Panc1 (cell line): ENCODE measurements around the gene HADHA. TPM values are rescaled to one million over a fixed set of nuclear protein-coding genes. Genes with fewer than 3 reads are reported as not detected.

Experiments
- ATAC-seq: fragments of 200-7000 bp; cut with Tn5 transposase; 2 replicates; pipeline ENCODE4 v1.9.1; 2020; ENCODE audit warnings: mild to moderate bottlenecking, moderate library complexity
- BruUV-seq: library from RNA; stranded (reverse); fragments of 400-500 nt; replicated peaks from 2 replicates; lab custom pipeline; 2021; lab: Mats Ljungman, UMichigan
- CTCF ChIA-PET: fragments of 300-600 bp; sonication (Branson Sonifier 250); formaldehyde crosslinking; loops from one replicate; lab custom pipeline; 2022; ENCODE audit warnings: antibody characterized with exemption; lab: Charles Lee
- POLR2A ChIA-PET: fragments of 300-600 bp; sonication (Branson Sonifier 250); formaldehyde crosslinking; loops from one replicate; lab custom pipeline; 2022; ENCODE audit warnings: antibody characterized with exemption; lab: Charles Lee
- DNase-seq: peaks from one replicate; pipeline ENCODE4 v3.0.0-alpha.2; 2010; ENCODE audit warnings: low read depth, low spot score
- H3K27ac ChIP-seq: 2 replicates; pipeline ENCODE4 v1.5.1; 2011; ENCODE audit warnings: mild to moderate bottlenecking, low read length, inconsistent platforms
- H3K27me3 ChIP-seq: fragments of 200-500 bp; sonication (Bioruptor generic); 2 replicates; pipeline ENCODE4 v1.6.0; 2014; ENCODE audit warnings: low read length, inconsistent platforms; ENCODE audit not compliant: control insufficient read depth, insufficient read depth
- H3K36me3 ChIP-seq: fragments of 200-500 bp; sonication (Bioruptor generic); 2 replicates; pipeline ENCODE4 v1.5.1; 2014; ENCODE audit warnings: inconsistent platforms, mild to moderate bottlenecking, low read length, moderate library complexity; ENCODE audit not compliant: control insufficient read depth, insufficient read depth
- H3K4me1 ChIP-seq: 2 replicates; pipeline ENCODE4 v1.5.1; 2011; ENCODE audit warnings: inconsistent platforms, mild to moderate bottlenecking, low read length, moderate library complexity; ENCODE audit not compliant: control insufficient read depth, insufficient read depth
- H3K4me3 ChIP-seq, 2 experiments: 2 replicates each; pipeline ENCODE4 v1.5.1; 2011 to 2012; ENCODE audit warnings: low read depth in 2 of 2, low read length in 2 of 2, mild to moderate bottlenecking in 2 of 2, inconsistent platforms in 1 of 2, moderate library complexity in 1 of 2
- H3K9me3 ChIP-seq: fragments of 200-500 bp; sonication (Bioruptor generic); 2 replicates; pipeline ENCODE4 v1.5.1; 2014; ENCODE audit warnings: low read depth, mild to moderate bottlenecking, inconsistent platforms, low read length, moderate library complexity; ENCODE audit not compliant: control insufficient read depth, insufficient read depth
- POLR2AphosphoS5 ChIP-seq: IDR thresholded peaks from 2 replicates; pipeline ENCODE4 v1.6.1; 2012; ENCODE audit warnings: mild to moderate bottlenecking, low read depth, low read length, moderate library complexity
- REST ChIP-seq, 2 experiments: IDR thresholded peaks; 2 replicates each; pipeline ENCODE4 v1.6.1; 2011 to 2012; ENCODE audit warnings: low read depth in 2 of 2, control low read depth in 1 of 2, low read length in 1 of 2, mild to moderate bottlenecking in 1 of 2, moderate library complexity in 1 of 2; ENCODE audit not compliant: insufficient read depth in 1 of 2
- SIN3A ChIP-seq: IDR thresholded peaks from 2 replicates; pipeline ENCODE4 v1.6.1; 2012; ENCODE audit warnings: low read depth, mild to moderate bottlenecking, low read length, moderate library complexity, borderline replicate concordance; ENCODE audit not compliant: insufficient read depth
- TCF7L2 ChIP-seq: IDR thresholded peaks from 2 replicates; pipeline ENCODE4 v1.6.1; 2011; ENCODE audit warnings: mild to moderate bottlenecking, low read depth, low read length, inconsistent platforms
- in situ Hi-C: cut with HindIII; loops from 2 replicates; pipeline ENCODE4 v1.10.0; 2016; ENCODE audit warnings: low sequenced_read_pairs, low pct_unique_long_range_greater_than_20kb
- intact Hi-C: fragments of 100-400 bp; cut with micrococcal nuclease; formaldehyde crosslinking; loops from one replicate; pipeline ENCODE4 v1.10.0; 2022; ENCODE audit not compliant: unreplicated experiment
- total RNA-seq: library from RNA; stranded (reverse); gene quantifications from one replicate; pipeline ENCODE4 v1.2.1, GENCODE V29; 2021; ENCODE audit not compliant: unreplicated experiment
- TF ChIP-seq, protein P1 (sequence below): fragments of 450-650 bp; IDR thresholded peaks from 2 replicates; pipeline ENCODE4 v1.5.1; 2017; ENCODE audit warnings: mild to moderate bottlenecking

HADHA gene
- total RNA-seq, 1 experiment from 2014 or later = 148 TPM

DNA sequence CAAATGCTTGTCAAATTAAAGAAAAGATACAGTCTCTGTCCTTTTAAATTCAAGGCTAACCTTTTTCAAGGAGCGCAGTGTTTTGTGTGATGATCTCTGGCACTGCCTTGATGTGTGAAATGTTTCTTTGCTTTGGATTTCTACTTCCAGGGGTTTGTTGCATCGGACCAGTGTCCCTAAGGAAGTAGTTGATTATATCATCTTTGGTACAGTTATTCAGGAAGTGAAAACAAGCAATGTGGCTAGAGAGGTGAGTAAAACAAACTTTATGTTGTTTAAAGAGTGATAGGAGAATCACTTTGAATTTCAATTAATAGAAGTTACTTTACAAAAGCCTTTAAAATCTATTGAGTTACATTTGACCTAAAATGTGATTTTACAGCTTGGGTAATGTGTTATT is 29.1 kb upstream of the HADHA start:
- H3K9me3 ChIP-seq = no peaks in the 10 kb centered on the region
- POLR2A ChIA-PET = no interaction called here
- no peak overlapping the region for H3K27ac ChIP-seq
- BruUV-seq = no TSS peak
- CTCF ChIA-PET = no interaction called here
- no peaks in the 10 kb centered on the region for H3K27me3 ChIP-seq
- no peaks in the 10 kb centered on the region for H3K4me1 ChIP-seq
- no peak overlapping the region for H3K4me3 ChIP-seq
- TF ChIP-seq, protein P1, sequence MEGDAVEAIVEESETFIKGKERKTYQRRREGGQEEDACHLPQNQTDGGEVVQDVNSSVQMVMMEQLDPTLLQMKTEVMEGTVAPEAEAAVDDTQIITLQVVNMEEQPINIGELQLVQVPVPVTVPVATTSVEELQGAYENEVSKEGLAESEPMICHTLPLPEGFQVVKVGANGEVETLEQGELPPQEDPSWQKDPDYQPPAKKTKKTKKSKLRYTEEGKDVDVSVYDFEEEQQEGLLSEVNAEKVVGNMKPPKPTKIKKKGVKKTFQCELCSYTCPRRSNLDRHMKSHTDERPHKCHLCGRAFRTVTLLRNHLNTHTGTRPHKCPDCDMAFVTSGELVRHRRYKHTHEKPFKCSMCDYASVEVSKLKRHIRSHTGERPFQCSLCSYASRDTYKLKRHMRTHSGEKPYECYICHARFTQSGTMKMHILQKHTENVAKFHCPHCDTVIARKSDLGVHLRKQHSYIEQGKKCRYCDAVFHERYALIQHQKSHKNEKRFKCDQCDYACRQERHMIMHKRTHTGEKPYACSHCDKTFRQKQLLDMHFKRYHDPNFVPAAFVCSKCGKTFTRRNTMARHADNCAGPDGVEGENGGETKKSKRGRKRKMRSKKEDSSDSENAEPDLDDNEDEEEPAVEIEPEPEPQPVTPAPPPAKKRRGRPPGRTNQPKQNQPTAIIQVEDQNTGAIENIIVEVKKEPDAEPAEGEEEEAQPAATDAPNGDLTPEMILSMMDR = no peak
- TF ChIP-seq REST (IDR thresholded peaks at IDR 0.05; ENCODE audit: insufficient read depth in 1 of 2, low read depth in 2 of 2, low read length in 1 of 2) (no peak), TCF7L2 (no peak), SIN3A (no peak), POLR2AphosphoS5 (no peak)
- DNase-seq (no peak), ATAC-seq (no peak)
- H3K36me3 ChIP-seq = no peaks in the 10 kb centered on the region
- in situ Hi-C loops = no loop called here
- intact Hi-C loops = no loop called here

DNA sequence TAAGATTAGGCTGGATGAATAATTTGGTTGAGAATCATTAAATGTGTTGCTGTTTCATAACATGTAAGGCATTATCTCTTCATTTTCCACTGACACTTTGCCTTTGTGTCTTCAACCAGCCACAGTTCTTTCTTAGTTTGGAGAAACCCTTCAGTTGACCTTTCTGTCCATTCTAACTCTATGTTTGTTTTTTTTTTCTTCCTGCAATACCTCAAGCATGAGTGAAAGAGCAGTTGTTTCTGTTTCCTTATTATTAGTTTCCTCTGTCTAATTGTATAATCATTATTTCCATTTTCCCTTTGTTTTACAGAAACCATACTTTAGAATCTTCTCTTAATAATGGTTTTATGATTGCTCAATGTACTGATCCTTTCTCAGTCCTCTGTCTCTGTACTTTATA is 25.9 kb upstream of the HADHA start:
- H3K27ac ChIP-seq = no peak overlapping the region
- no peaks in the 10 kb centered on the region for H3K4me1 ChIP-seq
- in situ Hi-C loops (no loop called here), intact Hi-C loops (no loop called here)
- no peaks in the 10 kb centered on the region for H3K27me3 ChIP-seq
- ATAC-seq (no peak), DNase-seq (no peak)
- H3K36me3 ChIP-seq = no peaks in the 10 kb centered on the region
- TF ChIP-seq REST (IDR thresholded peaks at IDR 0.05; ENCODE audit: insufficient read depth in 1 of 2, low read depth in 2 of 2, low read length in 1 of 2) = no peak
- TF ChIP-seq SIN3A = no peak
- no peak for TF ChIP-seq POLR2AphosphoS5
- TF ChIP-seq, protein P1 = no peak
- TF ChIP-seq TCF7L2 = no peak
- H3K9me3 ChIP-seq = no peaks in the 10 kb centered on the region
- POLR2A ChIA-PET = interaction anchor here (0.7 kb wide), 1 partner anchor 27 kb away, joined by 4 read pairs; no protein-coding TSS in a partner anchor
- BruUV-seq = no TSS peak
- CTCF ChIA-PET = no interaction called here
- no peak overlapping the region for H3K4me3 ChIP-seq
